A673 (cell line): ENCODE results near the gene KRT81. TPM values are rescaled to one million over a fixed set of nuclear protein-coding genes. Genes with fewer than 3 reads are reported as not detected.

ENCODE experiments used
- BruUV-seq: library from RNA; stranded (reverse); fragments of 400-500 nt; replicated peaks from 2 replicates; lab custom pipeline; 2021; lab: Mats Ljungman, UMichigan
- CTCF ChIA-PET: fragments of 300-600 bp; sonication (Branson Sonifier 250); formaldehyde crosslinking; loops from one replicate; lab custom pipeline; 2022; ENCODE audit warnings: antibody characterized with exemption; lab: Charles Lee
- POLR2A ChIA-PET: fragments of 300-600 bp; sonication (Branson Sonifier 250); formaldehyde crosslinking; loops from one replicate; lab custom pipeline; 2022; ENCODE audit warnings: antibody characterized with exemption; ENCODE audit not compliant: low non-redundant PET; lab: Charles Lee
- DNase-seq: peaks from one replicate; pipeline ENCODE4 v3.0.0-alpha.2; 2015; ENCODE audit warnings: low spot score
- H3K27ac ChIP-seq: fragments of 200-600 bp; sonication (generic); 2 replicates; pipeline ENCODE4 v1.5.1; 2016; ENCODE audit warnings: mixed run types, low read depth, mild to moderate bottlenecking, mixed read lengths, antibody characterized with exemption, low read length; ENCODE audit not compliant: poor library complexity, severe bottlenecking
- H3K27me3 ChIP-seq: fragments of 200-600 bp; sonication (generic); replicated peaks from 2 replicates; pipeline ENCODE4 v1.6.1; 2017; ENCODE audit warnings: mixed run types, low read depth, mild to moderate bottlenecking, mixed read lengths, antibody characterized with exemption, low read length; ENCODE audit not compliant: insufficient read depth, poor library complexity
- H3K36me3 ChIP-seq: fragments of 200-600 bp; sonication (generic); 2 replicates; pipeline ENCODE4 v1.6.1; 2016; ENCODE audit warnings: mixed run types, mild to moderate bottlenecking, mixed read lengths, antibody characterized with exemption, low read length; ENCODE audit not compliant: insufficient read depth, poor library complexity, severe bottlenecking
- H3K4me1 ChIP-seq: fragments of 200-600 bp; sonication (generic); 2 replicates; pipeline ENCODE4 v1.6.1; 2017; ENCODE audit warnings: mixed run types, mild to moderate bottlenecking, mixed read lengths, antibody characterized with exemption, low read length; ENCODE audit not compliant: insufficient read depth, poor library complexity, severe bottlenecking
- H3K4me3 ChIP-seq: fragments of 200-600 bp; sonication (generic); 2 replicates; pipeline ENCODE4 v1.5.1; 2016; ENCODE audit warnings: low read depth, mixed run types, mild to moderate bottlenecking, mixed read lengths, low read length; ENCODE audit not compliant: poor library complexity, severe bottlenecking
- H3K9me3 ChIP-seq: fragments of 200-600 bp; sonication (generic); 2 replicates; pipeline ENCODE4 v1.6.1; 2016; ENCODE audit warnings: mixed run types, low read depth, mild to moderate bottlenecking, mixed read lengths, antibody characterized with exemption, low read length; ENCODE audit not compliant: poor library complexity, severe bottlenecking
- CTCF ChIP-seq: fragments of 300-800, 200-600 bp; sonication (generic); conservative IDR thresholded peaks from 2 replicates; pipeline ENCODE4 v1.5.1; 2017; ENCODE audit warnings: low read depth, mild to moderate bottlenecking, antibody characterized with exemption, low read length, moderate library complexity, mixed read lengths
- EZH2 ChIP-seq: fragments of 200-600 bp; sonication (generic); IDR thresholded peaks from 2 replicates; pipeline ENCODE4 v1.6.1; 2017; ENCODE audit warnings: borderline replicate concordance, low read depth, mild to moderate bottlenecking, mixed read lengths, antibody characterized with exemption, low read length; ENCODE audit not compliant: poor library complexity, severe bottlenecking
- intact Hi-C: fragments of 100-400 bp; cut with micrococcal nuclease; formaldehyde crosslinking; loops from one replicate; pipeline ENCODE4 v1.10.0; 2022; ENCODE audit not compliant: unreplicated experiment
- total RNA-seq: library from RNA; stranded (reverse); gene quantifications from 2 replicates; pipeline ENCODE4 v1.2.3, GENCODE V29; 2021

The KRT81 gene
- total RNA-seq, 1 experiment from 2014 or later: 0.30 TPM

GRCh38 chr12:52336641-52337040 lies 45.3 kb upstream of the KRT81 start:
- POLR2A ChIA-PET: no interaction called here
- BruUV-seq: no TSS peak

GRCh38 chr12:52335598-52336262 lies 44.4 kb upstream of the KRT81 start:
- Histone ChIP-seq H3K9me3 (no peaks in the 10 kb centered on the region), H3K36me3 (no peaks in the 10 kb centered on the region), H3K27me3 (no peaks in the 10 kb centered on the region), H3K4me3 (no peak overlapping the region), H3K27ac (no peak overlapping the region), H3K4me1 (no peaks in the 10 kb centered on the region)
- ChIA-PET POLR2A (no interaction called here), CTCF (no interaction called here)
- DNase-seq: no peak
- intact Hi-C loops: no loop called here
- TF ChIP-seq CTCF: no peak
- TF ChIP-seq EZH2: no peak
- BruUV-seq: no TSS peak

More at GRCh38 chr12:52336641-52337040, 45.3 kb upstream of the KRT81 start:
- Histone ChIP-seq H3K9me3 (no peaks in the 10 kb centered on the region), H3K36me3 (no peaks in the 10 kb centered on the region), H3K4me1 (no peaks in the 10 kb centered on the region), H3K27me3 (no peaks in the 10 kb centered on the region), H3K27ac (no peak overlapping the region), H3K4me3 (no peak overlapping the region)
- CTCF ChIA-PET: interaction anchor here (0.8 to 2.1 kb wide), 2 partner anchors 9 to 534 kb away, joined by 4 to 7 read pairs; no protein-coding TSS in a partner anchor
- TF ChIP-seq CTCF (no peak), EZH2 (no peak)
- DNase-seq: no peak
- intact Hi-C loops: no loop called here

GRCh38 chr12:52334185-52334584 lies 42.9 kb upstream of the KRT81 start:
- no TSS peak for BruUV-seq

More at GRCh38 chr12:52334185-52334584, 42.9 kb upstream of the KRT81 start:
- ChIA-PET POLR2A (no interaction called here), CTCF (interaction anchor here (0.6 kb wide), 1 partner anchor 214 kb away, joined by 16 read pairs; no protein-coding TSS in a partner anchor)
- Histone ChIP-seq H3K4me1 (no peaks in the 10 kb centered on the region), H3K27ac (no peak overlapping the region), H3K4me3 (no peak overlapping the region), H3K9me3 (no peaks in the 10 kb centered on the region), H3K36me3 (no peaks in the 10 kb centered on the region), H3K27me3 (no peaks in the 10 kb centered on the region)
- intact Hi-C loops: no loop called here
- DNase-seq: no peak
- TF ChIP-seq CTCF (no peak), EZH2 (no peak)
